Measurements from ENCODE around the gene SUPT20HL1. TPM values are rescaled to one million over a fixed set of nuclear protein-coding genes. Genes with fewer than 3 reads are reported as not detected.

The SUPT20HL1 gene
- total RNA-seq (2022; extraction: Qiagen RNA extraction): not detected in 5 replicates

DNA sequence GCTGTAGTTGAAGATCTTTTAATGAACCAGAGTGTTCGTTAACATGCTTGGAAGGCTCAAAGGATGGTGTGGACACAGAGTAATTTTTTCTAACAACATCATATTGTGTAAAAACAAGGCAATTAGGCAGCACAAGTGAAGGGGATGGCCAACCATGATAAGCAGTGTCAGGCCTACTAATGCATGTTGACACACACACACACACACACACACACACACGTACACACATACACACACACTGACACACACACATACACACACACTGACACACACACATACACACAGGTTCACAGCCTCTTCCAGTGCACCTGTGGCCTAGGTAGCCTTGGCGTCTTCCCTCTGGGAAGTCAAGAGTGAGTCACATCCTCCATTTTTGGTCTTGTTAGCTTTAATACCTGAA lies at the start of gene SUPT20HL1:
Gene SUPT20HL1, plus strand, starts transcription at position 368 of the 400 bp plus-strand sequence. CDS start 2,122 bp downstream, outside the sequence.

DNA sequence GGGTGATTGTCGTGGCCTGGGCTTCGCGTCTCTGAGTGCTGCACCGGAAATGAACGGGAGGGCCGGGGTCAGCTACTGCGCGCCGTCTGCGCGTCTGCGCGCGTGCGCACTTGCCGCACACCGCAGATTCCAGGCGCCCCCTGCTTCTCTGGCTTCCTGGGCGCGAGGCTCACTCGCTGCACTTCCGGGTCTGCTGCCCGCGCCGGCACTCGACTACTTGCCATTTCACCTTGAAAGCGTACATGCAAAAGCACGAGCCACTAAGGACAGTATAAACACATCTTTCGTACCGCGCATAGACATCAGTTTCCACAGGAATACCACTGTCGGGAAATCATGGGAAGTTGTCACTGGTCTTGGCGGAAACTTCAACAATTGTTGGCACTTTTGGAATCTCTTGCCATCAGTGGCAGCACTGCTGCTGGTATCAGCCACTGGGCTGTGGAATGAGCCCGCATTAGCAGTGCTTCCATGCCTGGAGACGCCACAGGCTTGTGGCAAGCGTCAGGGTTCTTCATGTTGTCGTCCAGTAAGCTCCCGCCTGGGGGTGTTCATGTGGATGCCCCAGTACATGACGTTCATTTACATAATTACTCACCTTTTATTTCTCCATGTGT lies 46.3 kb upstream of the SUPT20HL1 start, which contains the start of gene SUPT20HL2:
Gene SUPT20HL2, minus strand, starts transcription at position 51 of the 617 bp plus-strand sequence. CDS start 754 bp downstream, outside the sequence.

Other genes with a start within 250 kb of the SUPT20HL1 start
- gene ZFX, start 210.9 kb upstream of the SUPT20HL1 start, total RNA-seq (2022; extraction: Qiagen RNA extraction): 7.8 to 9.0 TPM (median 8.2 TPM) in 5 replicates
- gene SUPT20HL2, start 46.6 kb upstream of the SUPT20HL1 start, total RNA-seq (2022; extraction: Qiagen RNA extraction): not detected in 5 replicates
- 4.5 to 5.8 TPM (median 5.2 TPM) in 5 replicates for gene PDK3, start 104.6 kb downstream of the SUPT20HL1 start, total RNA-seq (2022; extraction: Qiagen RNA extraction)